ENCODE results near the gene BMI1.

DNA sequence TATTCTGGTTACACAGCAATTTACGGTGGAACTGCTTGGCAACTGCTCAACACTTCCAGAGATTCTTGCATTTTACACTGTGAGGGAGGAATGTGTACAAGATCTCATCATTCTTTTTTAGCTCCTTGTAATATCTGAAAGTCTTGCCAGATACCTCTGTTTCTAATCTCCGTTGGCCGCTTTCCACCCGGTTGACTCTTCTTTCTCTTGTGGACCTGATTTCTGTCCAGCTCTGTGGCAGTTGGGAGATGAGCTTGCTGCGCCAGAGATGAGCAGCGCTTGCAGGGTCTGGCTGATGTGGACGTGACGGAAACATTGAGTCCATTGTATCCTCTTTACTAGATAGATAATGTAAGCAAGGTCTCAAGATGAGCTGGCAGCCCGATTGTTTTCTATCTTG, 52.0 kb downstream of the BMI1 start:
- TF ChIP-seq, protein P1, sequence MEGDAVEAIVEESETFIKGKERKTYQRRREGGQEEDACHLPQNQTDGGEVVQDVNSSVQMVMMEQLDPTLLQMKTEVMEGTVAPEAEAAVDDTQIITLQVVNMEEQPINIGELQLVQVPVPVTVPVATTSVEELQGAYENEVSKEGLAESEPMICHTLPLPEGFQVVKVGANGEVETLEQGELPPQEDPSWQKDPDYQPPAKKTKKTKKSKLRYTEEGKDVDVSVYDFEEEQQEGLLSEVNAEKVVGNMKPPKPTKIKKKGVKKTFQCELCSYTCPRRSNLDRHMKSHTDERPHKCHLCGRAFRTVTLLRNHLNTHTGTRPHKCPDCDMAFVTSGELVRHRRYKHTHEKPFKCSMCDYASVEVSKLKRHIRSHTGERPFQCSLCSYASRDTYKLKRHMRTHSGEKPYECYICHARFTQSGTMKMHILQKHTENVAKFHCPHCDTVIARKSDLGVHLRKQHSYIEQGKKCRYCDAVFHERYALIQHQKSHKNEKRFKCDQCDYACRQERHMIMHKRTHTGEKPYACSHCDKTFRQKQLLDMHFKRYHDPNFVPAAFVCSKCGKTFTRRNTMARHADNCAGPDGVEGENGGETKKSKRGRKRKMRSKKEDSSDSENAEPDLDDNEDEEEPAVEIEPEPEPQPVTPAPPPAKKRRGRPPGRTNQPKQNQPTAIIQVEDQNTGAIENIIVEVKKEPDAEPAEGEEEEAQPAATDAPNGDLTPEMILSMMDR (IDR thresholded peaks at IDR 0.05), result no peak
- TF ChIP-seq EZH2 (IDR thresholded peaks at IDR 0.05; ENCODE audit: borderline replicate concordance, insufficient read depth, low read depth, low read length, poor library complexity, severe bottlenecking), result no peak

All from B cell (primary cell).